ENCODE data around the gene TMEM250. TPM values are rescaled to one million over a fixed set of nuclear protein-coding genes. Genes with fewer than 3 reads are reported as not detected.

TMEM250 gene
- total RNA-seq (2022) (43.2 and 45.4 TPM in 2 replicates), Bru-seq, nascent RNA (percentile 64 among the genes with signal in this experiment), BruChase-seq, experiment 1, labeled RNA remaining after a 6-hour chase (percentile 94 among the genes with signal in this experiment), BruChase-seq, experiment 2, labeled RNA remaining after a 2-hour chase (percentile 88 among the genes with signal in this experiment)
- long read RNA-seq, transcript TMEM250-201 (2 exons, 2,823 nt): major isoform, 134 of 172 reads
- long read RNA-seq, transcript TMEM250-204 (3 exons, 1,981 nt): minor isoform, 8 of 172 reads
- long read RNA-seq, partial matches to known transcripts: 0 of 172 reads
- long read RNA-seq, other reads (novel, unspliced or antisense): 29 of 172 reads

GRCh38 chr9:136118320-136119060, at the start of gene TMEM250:
Gene TMEM250, minus strand, starts transcription at chr9:136118875. Its CDS starts 1,975 bp downstream, at chr9:136116900.
- H3K4me3 Mint-ChIP-seq (ENCODE audit: unreplicated experiment): peak within 1 kb of the TSS; percentile 73
- BruUV-seq (replicated peaks): no TSS peak
- H3K27me3 Mint-ChIP-seq (ENCODE audit: insufficient read depth, unreplicated experiment): peaks cover under 1% of the 10 kb centered on the region
- H3K4me1 Mint-ChIP-seq (ENCODE audit: insufficient read depth, unreplicated experiment): no peaks in the 10 kb centered on the region
- TF ChIP-seq CTCF (IDR thresholded peaks at IDR 0.05; ENCODE audit: unreplicated experiment): no peak
- ChIA-PET CTCF (interaction anchor here (0.7 to 1.9 kb wide), 4 partner anchors 19 to 152 kb away, joined by 3 to 7 read pairs (median 3); no protein-coding TSS in a partner anchor), POLR2A (interaction anchor here (0.7 to 1.8 kb wide), 9 partner anchors 9 to 167 kb away, joined by 3 to 28 read pairs (median 7); partner anchors contain the start of genes NACC2 and UBAC1)
- peak; percentile 96 for DNase-seq (ENCODE audit: unreplicated experiment)
- peaks cover 26% of the 10 kb centered on the region for H3K36me3 Mint-ChIP-seq (ENCODE audit: insufficient read depth, unreplicated experiment)
- intact Hi-C loops (cut with micrococcal nuclease): no loop called here
- no peaks in the 10 kb centered on the region for H3K9me3 Mint-ChIP-seq (ENCODE audit: unreplicated experiment)
- peak within 1 kb of the TSS; percentile 51 for H3K27ac Mint-ChIP-seq (ENCODE audit: low read depth, unreplicated experiment)

- DNase-seq (ENCODE audit: unreplicated experiment): no peak
- intact Hi-C loops (cut with micrococcal nuclease): no loop called here
- no peaks in the 10 kb centered on the region for H3K9me3 Mint-ChIP-seq (ENCODE audit: unreplicated experiment)
- no peaks in the 10 kb centered on the region for H3K36me3 Mint-ChIP-seq (ENCODE audit: insufficient read depth, unreplicated experiment)
- ChIA-PET POLR2A (no interaction called here), CTCF (no interaction called here)
- H3K27ac Mint-ChIP-seq (ENCODE audit: low read depth, unreplicated experiment): no peak overlapping the region
- H3K27me3 Mint-ChIP-seq (ENCODE audit: insufficient read depth, unreplicated experiment): peaks cover 7% of the 10 kb centered on the region
- no peaks in the 10 kb centered on the region for H3K4me1 Mint-ChIP-seq (ENCODE audit: insufficient read depth, unreplicated experiment)
- no peak for TF ChIP-seq CTCF (IDR thresholded peaks at IDR 0.05; ENCODE audit: unreplicated experiment)
- no TSS peak for BruUV-seq (replicated peaks)
- H3K4me3 Mint-ChIP-seq (ENCODE audit: unreplicated experiment): no peak overlapping the region
Measured at GRCh38 chr9:136163248-136163850, 44.7 kb upstream of the TMEM250 start.

GRCh38 chr9:136160995-136161610, 42.4 kb upstream of the TMEM250 start:
- intact Hi-C loops (cut with micrococcal nuclease): no loop called here
- H3K4me3 Mint-ChIP-seq (ENCODE audit: unreplicated experiment): no peak overlapping the region
- no peaks in the 10 kb centered on the region for H3K27me3 Mint-ChIP-seq (ENCODE audit: insufficient read depth, unreplicated experiment)
- H3K4me1 Mint-ChIP-seq (ENCODE audit: insufficient read depth, unreplicated experiment): no peaks in the 10 kb centered on the region
- no peak overlapping the region for H3K27ac Mint-ChIP-seq (ENCODE audit: low read depth, unreplicated experiment)
- POLR2A ChIA-PET: interaction anchor here (0.6 kb wide), 1 partner anchor 163 kb away, joined by 3 read pairs; no protein-coding TSS in a partner anchor
- CTCF ChIA-PET: interaction anchor here (0.6 to 0.9 kb wide), 2 partner anchors 8 to 169 kb away, joined by 3 to 4 read pairs; no protein-coding TSS in a partner anchor
- TF ChIP-seq CTCF (IDR thresholded peaks at IDR 0.05; ENCODE audit: unreplicated experiment): no peak
- no peak for DNase-seq (ENCODE audit: unreplicated experiment)
- no peaks in the 10 kb centered on the region for H3K9me3 Mint-ChIP-seq (ENCODE audit: unreplicated experiment)
- no peaks in the 10 kb centered on the region for H3K36me3 Mint-ChIP-seq (ENCODE audit: insufficient read depth, unreplicated experiment)
- BruUV-seq (replicated peaks): no TSS peak

All from MCF 10A (cell line).